Neuronal stem cell (in vitro differentiated cells): Measurements from ENCODE around the gene COL20A1.

ENCODE experiments used
- DNase-seq: peaks from one replicate; pipeline ENCODE4 v3.0.0-alpha.2; 2013; ENCODE audit warnings: low spot score
- H2AFZ ChIP-seq: one replicate; pipeline ENCODE4 v1.6.1; 2013; ENCODE audit warnings: mild to moderate bottlenecking, low read length, inconsistent platforms
- H2AK5ac ChIP-seq: 2 replicates; pipeline ENCODE4 v1.6.1; 2013; ENCODE audit warnings: low read depth, mild to moderate bottlenecking, inconsistent platforms, low read length, moderate library complexity, mixed read lengths
- H2BK120ac ChIP-seq: 2 replicates; pipeline ENCODE4 v1.6.1; 2013; ENCODE audit warnings: low read depth, mild to moderate bottlenecking, inconsistent platforms, low read length, moderate library complexity, mixed read lengths
- H2BK12ac ChIP-seq: one replicate; pipeline ENCODE4 v1.6.1; 2013; ENCODE audit warnings: low read length, inconsistent platforms
- H2BK15ac ChIP-seq: 2 replicates; pipeline ENCODE4 v1.6.1; 2013; ENCODE audit warnings: mild to moderate bottlenecking, low read length, inconsistent platforms, mixed read lengths
- H2BK5ac ChIP-seq: one replicate; pipeline ENCODE4 v1.6.1; 2013; ENCODE audit warnings: inconsistent platforms, mild to moderate bottlenecking, low read length, moderate library complexity
- H3K14ac ChIP-seq: one replicate; pipeline ENCODE4 v1.6.1; 2013; ENCODE audit warnings: low read length, inconsistent platforms
- H3K18ac ChIP-seq: 2 replicates; pipeline ENCODE4 v1.6.1; 2013; ENCODE audit warnings: low read length, inconsistent platforms
- H3K23ac ChIP-seq: 2 replicates; pipeline ENCODE4 v1.6.1; 2013; ENCODE audit warnings: low read depth, mild to moderate bottlenecking, mixed read lengths, low read length, inconsistent platforms; ENCODE audit not compliant: poor library complexity
- H3K27ac ChIP-seq: replicated peaks from 3 replicates; pipeline ENCODE4 v1.5.1; 2013; ENCODE audit warnings: low read length, inconsistent platforms
- H3K27me3 ChIP-seq, 3 experiments: 2 replicates each; pipeline ENCODE4 v1.6.1; 2013; ENCODE audit warnings: low read length in 3 of 3, mild to moderate bottlenecking in 2 of 3, inconsistent platforms in 1 of 3, low read depth in 1 of 3, mixed read lengths in 1 of 3, moderate library complexity in 1 of 3; ENCODE audit not compliant: control insufficient read depth in 3 of 3, insufficient read depth in 3 of 3
- H3K36me3 ChIP-seq, 2 donors: replicated peaks in 1 of 2; 2 replicates each; pipeline ENCODE4 v1.6.1; 2013; ENCODE audit warnings: low read length in 2 of 2; ENCODE audit not compliant: control insufficient read depth in 2 of 2, insufficient read depth in 2 of 2
- H3K4ac ChIP-seq: 2 replicates; pipeline ENCODE4 v1.6.1; 2013; ENCODE audit warnings: inconsistent platforms, mild to moderate bottlenecking, low read length, moderate library complexity
- H3K4me1 ChIP-seq, 2 donors: 1 replicate in 1 of 2; 2 replicates in 1 of 2; pipeline ENCODE4 v1.6.1; 2013; ENCODE audit warnings: low read length in 2 of 2, low read depth in 1 of 2; ENCODE audit not compliant: control insufficient read depth in 2 of 2, insufficient read depth in 1 of 2
- H3K4me2 ChIP-seq: one replicate; pipeline ENCODE4 v1.6.1; 2013; ENCODE audit warnings: mild to moderate bottlenecking, low read length, inconsistent platforms; ENCODE audit not compliant: insufficient read depth, poor library complexity, severe bottlenecking
- H3K4me3 ChIP-seq, 2 donors: 2 replicates each; pipeline ENCODE4 v1.5.1; 2013; ENCODE audit warnings: low read length in 2 of 2, mild to moderate bottlenecking in 2 of 2, inconsistent platforms in 1 of 2, moderate library complexity in 1 of 2
- H3K79me1 ChIP-seq: one replicate; pipeline ENCODE4 v1.6.1; 2013; ENCODE audit warnings: low read depth, mild to moderate bottlenecking, inconsistent platforms, low read length, moderate library complexity
- H3K9ac ChIP-seq: one replicate; pipeline ENCODE4 v1.6.1; 2013; ENCODE audit warnings: mild to moderate bottlenecking, low read depth, low read length, inconsistent platforms; ENCODE audit not compliant: poor library complexity
- H3K9me3 ChIP-seq, 2 donors: replicated peaks in 1 of 2; 2 replicates each; pipeline versions ENCODE3 to v1.6.1; 2013; ENCODE audit warnings: low read length in 2 of 2, mild to moderate bottlenecking in 2 of 2, inconsistent platforms in 1 of 2, low read depth in 1 of 2, mixed read lengths in 1 of 2, moderate library complexity in 1 of 2; ENCODE audit not compliant: control insufficient read depth in 2 of 2, insufficient read depth in 1 of 2
- H4K8ac ChIP-seq: one replicate; pipeline ENCODE4 v1.6.1; 2013; ENCODE audit warnings: low read depth, mild to moderate bottlenecking, inconsistent platforms, low read length, moderate library complexity
- H4K91ac ChIP-seq: one replicate; pipeline ENCODE4 v1.6.1; 2013; ENCODE audit warnings: low read length, low read depth, mild to moderate bottlenecking, inconsistent platforms; ENCODE audit not compliant: poor library complexity
- WGBS, 2 donors: extraction: QIAGEN DNeasy Blood & Tissue Kit; methylation state at CpG; one replicate each; pipeline ENCODE4 v1.1.7; 2013; ENCODE audit warnings: missing lambda C conversion rate in 2 of 2, mixed read lengths in 1 of 2; ENCODE audit not compliant: insufficient read length in 2 of 2, insufficient replicate concordance in 1 of 2; ENCODE audit errors: extremely low coverage in 2 of 2; 5-methylcytosine and 5-hydroxymethylcytosine counted together

The COL20A1 gene

DNA sequence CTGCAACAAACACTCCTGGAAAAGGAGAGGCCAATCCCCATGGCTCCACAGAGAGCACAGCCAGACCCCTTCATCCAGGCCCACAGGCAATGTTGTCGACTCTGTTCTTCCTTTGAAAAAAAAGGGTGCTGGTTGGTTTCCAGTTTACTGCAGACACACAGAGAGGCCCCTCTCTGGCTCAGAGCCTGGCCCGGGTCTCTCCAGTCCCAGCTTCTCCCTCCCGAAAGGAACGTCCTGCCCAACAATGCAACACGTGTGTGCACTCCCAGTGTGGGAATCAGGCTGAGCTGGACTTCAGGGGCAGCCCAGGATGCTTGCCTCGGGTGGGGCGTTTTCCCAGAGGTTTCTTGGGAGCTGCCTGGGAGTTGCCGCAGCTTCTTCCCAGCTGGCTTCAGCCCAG, 34.2 kb upstream of the COL20A1 start:
- H3K4ac ChIP-seq, result no peak overlapping the region
- WGBS, 2 donors, result no CpG with 5 or more reads among the region's 8 CpGs
- H4K91ac ChIP-seq, result no peak overlapping the region
- no peak overlapping the region for H4K8ac ChIP-seq
- H3K18ac ChIP-seq, result peak overlapping the region; percentile 8
- peaks cover 33 to 45% of the 10 kb centered on the region in 2 donors for H3K4me1 ChIP-seq
- H3K14ac ChIP-seq, result no peak overlapping the region
- no peak overlapping the region for H3K4me2 ChIP-seq
- no peak overlapping the region for H2BK120ac ChIP-seq
- no peak overlapping the region for H3K27ac ChIP-seq
- no peak overlapping the region for H2BK5ac ChIP-seq
- no peaks in the 10 kb centered on the region for H3K27me3 ChIP-seq
- H3K79me1 ChIP-seq, result no peaks in the 10 kb centered on the region
- no peak overlapping the region for H3K9ac ChIP-seq
- no peak overlapping the region for H3K23ac ChIP-seq
- peaks cover 0 to 1% of the 10 kb centered on the region in 2 donors for H3K36me3 ChIP-seq
- no peak overlapping the region for H2BK12ac ChIP-seq
- DNase-seq, result no peak
- no peak overlapping the region for H2BK15ac ChIP-seq
- H3K4me3 ChIP-seq, result no peak overlapping the region
- peaks cover 0 to 18% of the 10 kb centered on the region in 2 donors for H3K9me3 ChIP-seq
- no peak overlapping the region for H2AK5ac ChIP-seq
- no peak overlapping the region for H2AFZ ChIP-seq

DNA sequence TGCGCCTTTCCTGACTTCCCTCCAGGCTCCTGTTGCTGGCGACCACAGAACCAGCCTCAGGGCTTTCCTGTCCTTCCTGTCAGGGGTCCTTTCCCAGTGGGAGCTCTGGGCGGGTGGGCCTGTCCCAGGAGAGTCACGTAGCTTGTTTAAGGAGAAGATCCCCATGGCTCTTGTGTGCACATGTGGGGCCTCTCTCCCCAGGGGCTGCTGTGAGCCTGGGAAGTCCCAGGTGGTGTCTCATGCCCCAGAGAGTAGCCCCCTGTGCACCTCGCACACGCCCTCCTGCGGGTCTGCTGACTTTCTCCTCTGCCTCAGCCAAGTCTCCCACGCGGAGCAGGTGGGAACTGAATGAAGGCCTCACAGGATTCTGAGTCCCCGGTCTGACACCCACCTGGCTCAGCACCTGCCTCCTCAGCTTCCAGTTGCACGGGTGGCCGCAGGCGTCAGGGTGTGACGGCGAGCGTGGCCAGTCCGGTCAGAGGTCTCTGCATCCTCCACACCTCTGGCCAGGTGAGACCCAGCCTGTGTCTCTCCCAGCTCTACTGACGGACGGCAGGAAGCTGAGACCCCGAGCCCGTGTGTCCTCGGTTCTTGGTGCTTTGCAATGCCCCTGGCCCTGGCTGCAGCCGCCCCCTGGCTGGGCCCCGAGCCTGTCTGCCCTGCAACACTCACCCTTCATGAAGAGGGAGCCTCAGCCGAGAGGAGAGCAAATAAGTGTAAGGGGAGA, 33.1 kb upstream of the COL20A1 start:
- Histone ChIP-seq H3K27me3 (no peaks in the 10 kb centered on the region), H3K27ac (no peak overlapping the region)
- no CpG with 5 or more reads among the region's 25 CpGs for WGBS, 2 donors

DNA sequence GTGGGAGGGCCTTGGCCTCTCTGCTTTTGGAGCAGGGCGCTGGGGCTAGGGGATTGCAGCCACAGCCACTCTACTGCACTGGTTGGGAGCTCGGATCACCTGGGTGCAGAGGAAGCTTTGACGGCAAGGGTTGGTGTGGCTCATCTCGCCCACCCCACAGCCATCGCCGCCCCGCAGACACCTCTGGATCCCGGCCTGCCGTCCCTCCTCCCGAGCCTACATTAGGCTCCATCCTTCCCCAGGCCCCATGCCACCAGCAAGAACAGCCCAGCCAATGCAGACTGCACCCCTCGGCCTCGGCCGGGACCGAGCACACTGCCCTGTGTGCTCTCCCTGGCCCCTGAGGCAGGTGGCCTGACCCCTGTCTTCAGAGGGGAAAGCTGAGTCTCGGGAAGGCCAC, 32.5 kb upstream of the COL20A1 start:
- Histone ChIP-seq H2BK120ac (peak overlapping the region; percentile 81), H3K4me2 (no peak overlapping the region), H4K91ac (peak overlapping the region; percentile 22), H3K14ac (peak overlapping the region; percentile 67), H2BK5ac (peak overlapping the region; percentile 89), H3K9me3 (peaks cover 0 to 18% of the 10 kb centered on the region in 2 donors), H3K79me1 (no peaks in the 10 kb centered on the region), H2BK12ac (peak overlapping the region; percentile 14), H2AFZ (peak overlapping the region; percentile 90), H3K18ac (peak overlapping the region; percentile 90), H3K4me3 (no peak overlapping the region), H3K23ac (no peak overlapping the region), H3K9ac (peak overlapping the region; percentile 64), H2AK5ac (peak overlapping the region; percentile 98), H3K27ac (no peak overlapping the region), H3K4ac (peak overlapping the region; percentile 8), H2BK15ac (peak overlapping the region; percentile 98), H4K8ac (peak overlapping the region; percentile 32), H3K27me3 (no peaks in the 10 kb centered on the region), H3K36me3 (peaks cover 0 to 1% of the 10 kb centered on the region in 2 donors), H3K4me1 (peaks cover 24 to 50% of the 10 kb centered on the region in 2 donors)
- DNase-seq, result no peak
- no CpG with 5 or more reads among the region's 15 CpGs for WGBS, 2 donors

More for the DNA sequence above, 33.1 kb upstream of the COL20A1 start:
- peak overlapping the region; percentile 81 for H2BK120ac ChIP-seq
- peak overlapping the region; percentile 90 for H3K18ac ChIP-seq
- H3K9me3 ChIP-seq, result peaks cover 0 to 18% of the 10 kb centered on the region in 2 donors
- H3K9ac ChIP-seq, result peak overlapping the region; percentile 64
- H3K79me1 ChIP-seq, result no peaks in the 10 kb centered on the region
- H3K4ac ChIP-seq, result no peak overlapping the region
- H3K4me2 ChIP-seq, result no peak overlapping the region
- H2BK12ac ChIP-seq, result peak overlapping the region; percentile 17
- peak overlapping the region; percentile 23 for H3K23ac ChIP-seq
- peak overlapping the region; percentile 98 for H2AK5ac ChIP-seq
- no peak for DNase-seq
- peaks cover 30 to 52% of the 10 kb centered on the region in 2 donors for H3K4me1 ChIP-seq
- H3K14ac ChIP-seq, result peak overlapping the region; percentile 63
- no peak overlapping the region for H3K4me3 ChIP-seq
- no peak overlapping the region for H4K8ac ChIP-seq
- peaks cover 0 to 1% of the 10 kb centered on the region in 2 donors for H3K36me3 ChIP-seq
- H4K91ac ChIP-seq, result no peak overlapping the region
- no peak overlapping the region for H2AFZ ChIP-seq
- H2BK15ac ChIP-seq, result peak overlapping the region; percentile 98
- no peak overlapping the region for H2BK5ac ChIP-seq

DNA sequence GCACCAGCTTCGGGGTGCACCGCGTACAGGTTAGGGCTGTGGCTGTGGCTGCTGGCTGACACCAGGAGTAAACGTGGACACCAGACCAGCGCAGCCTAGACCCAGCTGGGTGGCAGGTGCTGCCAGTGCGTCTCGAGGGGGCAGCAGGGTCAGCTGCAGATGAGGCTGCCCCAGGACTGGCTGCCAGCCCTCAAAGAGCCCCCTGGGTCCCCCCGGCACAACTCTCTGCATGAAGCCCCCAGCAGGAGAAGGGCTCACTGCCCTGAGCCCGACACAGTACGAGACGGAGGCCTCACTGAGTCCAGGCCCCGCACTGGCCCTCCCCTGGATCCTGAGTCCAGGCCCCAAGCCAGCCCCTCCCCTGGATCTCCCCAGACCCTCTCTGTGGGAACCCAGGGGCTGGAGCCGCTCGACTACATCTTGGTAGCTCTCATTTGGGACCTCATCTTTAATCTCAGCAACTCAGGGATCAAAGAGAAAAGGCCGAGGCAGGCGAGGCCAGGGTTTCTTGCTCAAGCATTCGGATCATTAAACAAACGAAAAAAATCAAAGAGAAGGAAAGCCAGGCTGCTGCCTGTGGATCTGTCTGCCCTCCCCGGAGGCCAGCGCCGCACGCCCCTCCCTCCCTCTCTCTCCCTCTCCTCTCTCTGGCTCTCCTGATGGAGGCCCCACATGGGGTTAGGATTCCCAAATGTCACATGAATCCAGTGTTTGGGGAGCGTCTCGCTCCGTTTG, 31.8 kb upstream of the COL20A1 start:
- Histone ChIP-seq H3K23ac (no peak overlapping the region), H3K14ac (peak overlapping the region; percentile 97), H3K18ac (peak overlapping the region; percentile 96), H3K4me1 (peaks cover 18 to 50% of the 10 kb centered on the region in 2 donors), H3K4ac (peak overlapping the region; percentile 8), H3K4me2 (no peak overlapping the region), H3K36me3 (peaks cover 0 to 1% of the 10 kb centered on the region in 2 donors), H2BK5ac (peak overlapping the region; percentile 89), H3K9ac (peak overlapping the region; percentile 68), H2AK5ac (peak overlapping the region; percentile 98), H3K27ac (peak overlapping the region; percentile 52), H2AFZ (peak overlapping the region; percentile 90), H4K8ac (peak overlapping the region; percentile 72), H2BK120ac (peak overlapping the region; percentile 94), H2BK12ac (peak overlapping the region; percentile 14), H3K27me3 (no peaks in the 10 kb centered on the region), H4K91ac (no peak overlapping the region), H3K4me3 (peak overlapping the region in 1 of 2 donors; percentile 30), H2BK15ac (peak overlapping the region; percentile 98), H3K9me3 (peaks cover 0 to 18% of the 10 kb centered on the region in 2 donors), H3K79me1 (no peaks in the 10 kb centered on the region)
- WGBS, 2 donors, result no CpG with 5 or more reads among the region's 25 CpGs
- no peak for DNase-seq
